T follicular helper cell (primary cell): ENCODE results near the gene SCAPER.
"Not testable (repeated sequence)": the region's sequence is repeated elsewhere in the genome, so short reads cannot be mapped to it uniquely, and the experiment has no call there.

ENCODE experiments used
- DNase-seq: peaks from one replicate; pipeline ENCODE4 v3.0.0-alpha.2; 2020; ENCODE audit warnings: low read depth

Gene SCAPER

GRCh38 chr15:76320012-76320411, 585.1 kb downstream of the SCAPER start:
- DNase-seq = no peak

GRCh38 chr15:76313731-76314130, 591.4 kb downstream of the SCAPER start:
- DNase-seq = no peak

GRCh38 chr15:76313175-76313567, 592.0 kb downstream of the SCAPER start:
- not testable (repeated sequence) for DNase-seq

GRCh38 chr15:76312540-76313174, 592.5 kb downstream of the SCAPER start:
- no peak for DNase-seq

- peak; percentile 78 for DNase-seq
These were observed 593.8 kb downstream of the SCAPER start, which contains the start of gene ETFA for GRCh38 chr15:76311100-76311953. ETFA (minus strand) TSS chr15:76311469; CDS start chr15:76311388, 81 bp downstream.

GRCh38 chr15:76310475-76311099, 594.6 kb downstream of the SCAPER start:
- no peak for DNase-seq

GRCh38 chr15:76309601-76310330, 595.4 kb downstream of the SCAPER start:
- DNase-seq = no peak

GRCh38 chr15:76303909-76304308, 601.2 kb downstream of the SCAPER start:
- no peak for DNase-seq

- DNase-seq = no peak
These were observed 605.4 kb downstream of the SCAPER start for GRCh38 chr15:76299786-76300185.

- no peak for DNase-seq
These were observed 606.2 kb downstream of the SCAPER start for GRCh38 chr15:76298986-76299385.

- not testable (repeated sequence) for DNase-seq
These were observed 607.2 kb downstream of the SCAPER start for GRCh38 chr15:76297951-76298350.
